BLaER1 (cell line): ENCODE measurements around the gene RASL11A.

Experiments
- H3K27ac ChIP-seq: shearing (Covaris generic); formaldehyde crosslinking; 2 replicates; pipeline ENCODE4 v1.8.1; 2022
- H3K27me3 ChIP-seq: shearing (Covaris generic); formaldehyde crosslinking; 2 replicates; pipeline ENCODE4 v1.8.1; 2022
- H3K36me3 ChIP-seq: shearing (Covaris generic); formaldehyde crosslinking; 2 replicates; pipeline ENCODE4 v1.8.1; 2022
- H3K4me1 ChIP-seq: shearing (Covaris generic); formaldehyde crosslinking; 2 replicates; pipeline ENCODE4 v1.8.1; 2022
- H3K4me2 ChIP-seq: shearing (Covaris generic); formaldehyde crosslinking; 2 replicates; pipeline ENCODE4 v1.8.1; 2022
- H3K4me3 ChIP-seq: shearing (Covaris generic); formaldehyde crosslinking; 2 replicates; pipeline ENCODE4 v1.8.1; 2022
- H3K9ac ChIP-seq: shearing (Covaris generic); formaldehyde crosslinking; 2 replicates; pipeline ENCODE4 v1.8.1; 2022
- H3K9me3 ChIP-seq: shearing (Covaris generic); formaldehyde crosslinking; 2 replicates; pipeline ENCODE4 v1.8.1; 2022
- H4K20me1 ChIP-seq: shearing (Covaris generic); formaldehyde crosslinking; 2 replicates; pipeline ENCODE4 v1.8.1; 2022
- Cebpa-rat ChIP-seq: shearing (Covaris generic); IDR thresholded peaks from 2 replicates; pipeline ENCODE4 v1.8.1; 2022

The RASL11A gene

DNA sequence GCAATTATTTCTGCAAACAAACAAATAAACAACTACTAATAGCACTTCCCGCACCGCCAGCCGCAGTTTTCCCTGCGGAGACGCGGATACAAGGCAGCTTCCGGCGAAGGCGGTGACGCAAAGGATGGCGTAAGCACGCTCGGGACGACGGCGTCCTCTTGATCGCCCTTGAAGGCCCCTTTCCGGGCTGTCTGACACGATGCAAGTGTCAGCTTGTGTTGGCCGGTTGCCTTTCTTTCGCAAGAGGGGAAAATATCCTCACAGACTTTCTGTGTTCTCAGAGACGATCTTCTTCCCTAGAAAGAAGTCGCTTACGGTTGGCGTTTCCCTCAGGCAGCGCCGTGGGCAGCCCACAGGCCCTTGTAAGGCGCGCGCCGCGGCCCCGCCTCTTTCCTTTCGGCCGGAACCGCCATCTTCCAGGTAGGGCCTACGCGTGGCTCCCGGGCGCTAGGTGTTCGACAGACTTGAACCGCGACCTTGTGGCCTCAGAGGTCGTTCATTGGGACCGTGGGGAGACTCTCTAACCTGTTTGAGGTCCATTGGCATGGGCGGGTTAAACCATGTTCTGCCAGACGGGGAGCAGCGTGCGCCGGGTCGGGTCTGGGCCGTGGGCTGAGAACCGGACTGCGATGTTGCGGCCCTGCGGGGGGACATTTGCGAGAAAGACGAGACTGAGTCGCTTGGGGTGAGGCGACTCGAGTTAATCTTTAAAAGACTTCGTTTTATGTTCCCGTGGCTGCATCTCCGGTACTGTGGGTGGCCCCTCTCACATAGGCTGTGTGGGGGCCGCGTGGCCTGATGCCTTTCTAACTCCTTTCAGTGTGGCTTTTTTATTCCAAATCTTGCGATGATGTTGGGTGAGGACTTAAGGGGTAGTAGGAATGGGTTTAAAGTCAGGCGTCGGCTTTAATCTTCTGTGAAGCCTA is 19.2 kb upstream of the RASL11A start, which contains the start of gene RPL21:
Gene RPL21 (plus strand): TSS at position 393 of the 926 bp plus-strand sequence. CDS start 2,219 bp downstream, outside the sequence.
- Histone ChIP-seq H3K4me2 (peak within 1 kb of the TSS; percentile 90), H3K27me3 (no peaks in the 10 kb centered on the region), H3K9ac (peak within 1 kb of the TSS; percentile 99), H3K4me3 (peak within 1 kb of the TSS; percentile 93), H3K27ac (peak within 1 kb of the TSS; percentile 99), H3K36me3 (peaks cover 30% of the 10 kb centered on the region), H4K20me1 (peaks cover 43% of the 10 kb centered on the region), H3K9me3 (no peaks in the 10 kb centered on the region), H3K4me1 (peaks cover 24% of the 10 kb centered on the region)
- TF ChIP-seq Cebpa-rat, result peak; percentile 74

DNA sequence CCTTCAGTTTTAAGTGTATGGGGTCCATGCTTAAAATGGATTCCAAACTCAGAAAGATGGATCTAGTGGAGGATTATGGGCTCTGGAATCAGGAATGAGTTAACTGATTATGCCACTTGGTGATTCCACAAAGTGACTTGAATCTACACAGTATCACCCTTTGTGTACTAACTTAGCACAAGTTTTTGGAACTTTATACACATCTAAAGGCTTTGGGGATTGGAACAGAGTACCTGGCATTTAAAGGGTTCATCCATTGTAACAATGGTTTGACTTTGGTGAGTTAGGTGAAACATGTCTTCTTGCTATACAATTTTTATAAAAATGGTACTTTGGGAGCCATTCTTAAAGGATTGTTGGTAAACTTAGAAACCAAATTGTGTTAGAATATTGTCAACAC is 18.2 kb upstream of the RASL11A start:
- Histone ChIP-seq H4K20me1 (peaks cover 53% of the 10 kb centered on the region), H3K4me2 (peak overlapping the region; percentile 90), H3K27ac (peak overlapping the region; percentile 99), H3K27me3 (no peaks in the 10 kb centered on the region), H3K4me1 (peaks cover 24% of the 10 kb centered on the region), H3K9me3 (no peaks in the 10 kb centered on the region), H3K9ac (peak overlapping the region; percentile 99), H3K36me3 (peaks cover 41% of the 10 kb centered on the region), H3K4me3 (peak overlapping the region; percentile 93)
- TF ChIP-seq Cebpa-rat, result no peak

DNA sequence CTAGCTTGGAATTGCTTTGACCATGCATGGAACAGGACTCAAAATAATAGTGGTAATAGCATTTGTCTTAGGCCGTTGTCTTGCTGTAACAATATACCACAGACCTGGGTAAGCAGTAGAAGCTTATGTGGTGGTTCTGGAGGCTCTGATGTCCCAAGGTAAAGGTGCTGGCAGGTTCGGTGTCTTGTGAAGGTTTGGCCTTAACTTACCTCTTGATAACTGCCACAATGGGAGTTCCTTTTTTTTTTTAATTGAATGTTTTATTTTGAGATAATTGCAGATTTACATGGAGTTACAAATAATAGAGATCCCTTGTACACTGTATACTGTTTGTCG is 13.4 kb upstream of the RASL11A start:
- no peak overlapping the region for H3K27ac ChIP-seq
- no peak overlapping the region for H3K9ac ChIP-seq
- H3K9me3 ChIP-seq, result no peaks in the 10 kb centered on the region
- H3K27me3 ChIP-seq, result no peaks in the 10 kb centered on the region
- H3K36me3 ChIP-seq, result peaks cover 88% of the 10 kb centered on the region
- TF ChIP-seq Cebpa-rat, result no peak
- H3K4me1 ChIP-seq, result peaks cover 19% of the 10 kb centered on the region
- no peak overlapping the region for H3K4me3 ChIP-seq
- peaks cover 100% of the 10 kb centered on the region for H4K20me1 ChIP-seq
- H3K4me2 ChIP-seq, result no peak overlapping the region

GRCh38 chr13:27257648-27258253 is 12.9 kb upstream of the RASL11A start:
- no peak overlapping the region for H3K4me2 ChIP-seq
- no peak overlapping the region for H3K4me3 ChIP-seq
- no peak overlapping the region for H3K9ac ChIP-seq
- no peak for TF ChIP-seq Cebpa-rat
- H3K9me3 ChIP-seq, result no peaks in the 10 kb centered on the region
- H3K27me3 ChIP-seq, result no peaks in the 10 kb centered on the region
- H3K4me1 ChIP-seq, result peaks cover 16% of the 10 kb centered on the region
- peaks cover 93% of the 10 kb centered on the region for H3K36me3 ChIP-seq
- H3K27ac ChIP-seq, result no peak overlapping the region
- peaks cover 100% of the 10 kb centered on the region for H4K20me1 ChIP-seq

DNA sequence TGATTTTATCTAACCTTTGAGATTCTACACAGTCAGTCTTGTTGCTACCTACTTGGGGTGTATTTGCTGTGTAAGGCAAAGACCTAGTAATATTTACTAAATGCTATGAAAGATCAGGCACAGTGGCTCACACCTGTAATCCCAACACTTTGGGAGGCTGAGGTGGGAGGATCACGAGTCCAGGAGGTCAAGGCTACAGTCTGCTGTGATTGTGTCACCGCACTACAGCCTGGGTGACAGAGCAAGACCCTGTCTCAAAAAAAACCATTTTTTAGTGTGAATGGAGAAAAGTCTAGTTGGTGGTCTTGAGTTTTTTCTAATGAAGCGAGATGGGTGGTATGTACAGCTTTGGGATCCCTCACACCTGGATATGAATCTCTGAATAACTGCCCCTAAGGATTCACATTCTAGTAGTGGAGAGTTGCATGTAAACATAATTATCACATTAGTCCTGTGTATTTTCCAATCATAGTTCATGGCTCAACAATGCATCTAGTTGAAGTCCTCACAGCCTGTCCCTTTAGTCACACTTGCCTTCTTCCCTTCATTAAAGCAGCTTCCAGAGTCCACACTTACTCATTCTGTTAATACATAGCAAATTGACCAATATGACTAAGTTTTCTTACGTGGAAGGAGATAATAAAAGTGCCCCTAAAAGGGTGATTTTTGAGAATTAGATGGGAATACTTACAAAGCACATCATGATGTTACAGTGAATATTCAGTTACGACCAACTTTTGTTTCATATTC is 11.8 kb upstream of the RASL11A start:
- H3K27me3 ChIP-seq, result no peaks in the 10 kb centered on the region
- H3K4me1 ChIP-seq, result peaks cover 5% of the 10 kb centered on the region; the same call in 1 of the 2 replicates
- no peaks in the 10 kb centered on the region for H3K9me3 ChIP-seq
- no peak overlapping the region for H3K27ac ChIP-seq
- no peak overlapping the region for H3K9ac ChIP-seq
- H3K4me2 ChIP-seq, result no peak overlapping the region
- peaks cover 90% of the 10 kb centered on the region for H3K36me3 ChIP-seq
- H4K20me1 ChIP-seq, result peaks cover 94% of the 10 kb centered on the region
- H3K4me3 ChIP-seq, result no peak overlapping the region
- TF ChIP-seq Cebpa-rat, result no peak

GRCh38 chr13:27259831-27260230 is 10.8 kb upstream of the RASL11A start:
- no peak overlapping the region for H3K27ac ChIP-seq
- H3K9me3 ChIP-seq, result no peaks in the 10 kb centered on the region
- H3K4me1 ChIP-seq, result 0 out of 2 replicates have a peak, but pooled peaks cover 4% of the 10 kb centered on the region
- no peak overlapping the region for H3K4me3 ChIP-seq
- peaks cover 84% of the 10 kb centered on the region for H3K36me3 ChIP-seq
- no peak for TF ChIP-seq Cebpa-rat
- H3K9ac ChIP-seq, result no peak overlapping the region
- no peak overlapping the region for H3K4me2 ChIP-seq
- H3K27me3 ChIP-seq, result no peaks in the 10 kb centered on the region
- peaks cover 89% of the 10 kb centered on the region for H4K20me1 ChIP-seq

DNA sequence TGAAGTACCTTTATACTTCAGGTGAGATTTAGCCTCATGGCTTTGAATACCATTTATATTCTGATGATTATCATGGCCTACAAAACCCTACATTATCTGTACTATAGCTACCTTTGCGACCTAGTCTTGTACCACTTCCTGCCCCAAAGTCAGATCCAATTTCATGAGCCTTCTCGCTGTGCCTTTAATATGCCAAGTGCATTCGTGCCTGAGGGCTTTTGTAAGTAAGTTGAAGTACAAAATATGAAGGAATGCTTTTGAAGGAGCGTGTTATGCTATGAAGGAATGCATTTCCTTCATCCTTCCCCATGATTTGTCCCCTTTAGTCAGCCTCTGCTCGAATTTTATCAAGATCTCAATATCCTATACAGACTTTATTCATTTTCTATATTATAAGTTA is 9.2 kb upstream of the RASL11A start:
- H3K27ac ChIP-seq, result no peak overlapping the region

DNA sequence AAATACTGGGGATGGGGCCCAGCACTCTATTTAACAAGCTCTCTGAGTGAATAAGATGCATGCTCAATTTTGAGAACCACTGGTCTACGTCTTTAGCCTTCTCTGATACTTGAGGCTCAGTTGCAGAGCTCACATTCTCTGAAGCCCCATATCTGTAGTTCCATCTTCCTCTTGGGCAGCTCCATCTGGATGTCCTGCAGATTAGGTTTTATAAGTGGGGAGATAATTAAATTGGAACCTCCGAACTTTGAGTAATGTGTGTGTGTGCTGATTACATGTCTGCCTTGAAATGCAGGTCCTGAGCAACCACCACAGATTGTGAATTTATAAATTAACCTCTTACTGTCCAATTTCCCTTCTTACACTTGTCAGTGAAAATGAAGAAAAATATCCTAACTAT is 7.2 kb upstream of the RASL11A start:
- peaks cover 58% of the 10 kb centered on the region for H4K20me1 ChIP-seq
- peaks cover 57% of the 10 kb centered on the region for H3K36me3 ChIP-seq
- no peak overlapping the region for H3K27ac ChIP-seq
- H3K9ac ChIP-seq, result no peak overlapping the region
- no peak overlapping the region for H3K4me2 ChIP-seq
- TF ChIP-seq Cebpa-rat, result no peak
- H3K4me3 ChIP-seq, result no peak overlapping the region
- 0 out of 2 replicates have a peak, but pooled peaks cover 4% of the 10 kb centered on the region for H3K4me1 ChIP-seq
- H3K9me3 ChIP-seq, result no peaks in the 10 kb centered on the region
- no peaks in the 10 kb centered on the region for H3K27me3 ChIP-seq

More for the DNA sequence above, 9.2 kb upstream of the RASL11A start:
- Histone ChIP-seq H4K20me1 (peaks cover 79% of the 10 kb centered on the region), H3K4me1 (0 out of 2 replicates have a peak, but pooled peaks cover 4% of the 10 kb centered on the region), H3K27me3 (no peaks in the 10 kb centered on the region), H3K36me3 (peaks cover 78% of the 10 kb centered on the region), H3K4me3 (no peak overlapping the region), H3K9me3 (no peaks in the 10 kb centered on the region), H3K4me2 (no peak overlapping the region), H3K9ac (no peak overlapping the region)
- TF ChIP-seq Cebpa-rat, result no peak

- Histone ChIP-seq H4K20me1 (peaks cover 51% of the 10 kb centered on the region), H3K4me2 (no peak overlapping the region), H3K4me3 (no peak overlapping the region), H3K27ac (no peak overlapping the region), H3K36me3 (peaks cover 50% of the 10 kb centered on the region), H3K9ac (no peak overlapping the region), H3K27me3 (no peaks in the 10 kb centered on the region), H3K4me1 (0 out of 2 replicates have a peak, but pooled peaks cover 4% of the 10 kb centered on the region), H3K9me3 (no peaks in the 10 kb centered on the region)
- TF ChIP-seq Cebpa-rat, result no peak
Measured at GRCh38 chr13:27264181-27264580, 6.4 kb upstream of the RASL11A start.
